Kidney epithelial cell (primary cell): ENCODE data around the gene CHST9. TPM values are rescaled to one million over a fixed set of nuclear protein-coding genes. Genes with fewer than 3 reads are reported as not detected.

Experiments used
- DNase-seq: peaks from one replicate; pipeline ENCODE4 v3.0.0-alpha.2; 2010; ENCODE audit warnings: low read depth
- H3K27me3 ChIP-seq: 2 replicates; pipeline ENCODE4 v1.6.0; 2011; ENCODE audit warnings: low read length; ENCODE audit not compliant: control insufficient read depth, insufficient read depth
- H3K36me3 ChIP-seq: 2 replicates; pipeline ENCODE4 v1.5.1; 2011; ENCODE audit warnings: low read length; ENCODE audit not compliant: control insufficient read depth, insufficient read depth
- H3K4me3 ChIP-seq: 2 replicates; pipeline ENCODE4 v1.5.1; 2011; ENCODE audit warnings: low read depth, mild to moderate bottlenecking, control low read depth, low read length
- total RNA-seq: library from RNA; depleted of rRNA; stranded (reverse); fragments of >200 nt; gene quantifications from 2 replicates; pipeline ENCODE4 v1.2.3, GENCODE V29; 2015
- TF ChIP-seq, protein P1 (sequence below): IDR thresholded peaks from 2 replicates; pipeline ENCODE4 v1.5.1; 2011; ENCODE audit warnings: mild to moderate bottlenecking, moderate library complexity, low read length, control low read depth, inconsistent platforms; ENCODE audit not compliant: insufficient read depth, poor library complexity, severe bottlenecking

CHST9 gene
- total RNA-seq, 1 donor from 2014 or later, result 0.08 TPM

DNA sequence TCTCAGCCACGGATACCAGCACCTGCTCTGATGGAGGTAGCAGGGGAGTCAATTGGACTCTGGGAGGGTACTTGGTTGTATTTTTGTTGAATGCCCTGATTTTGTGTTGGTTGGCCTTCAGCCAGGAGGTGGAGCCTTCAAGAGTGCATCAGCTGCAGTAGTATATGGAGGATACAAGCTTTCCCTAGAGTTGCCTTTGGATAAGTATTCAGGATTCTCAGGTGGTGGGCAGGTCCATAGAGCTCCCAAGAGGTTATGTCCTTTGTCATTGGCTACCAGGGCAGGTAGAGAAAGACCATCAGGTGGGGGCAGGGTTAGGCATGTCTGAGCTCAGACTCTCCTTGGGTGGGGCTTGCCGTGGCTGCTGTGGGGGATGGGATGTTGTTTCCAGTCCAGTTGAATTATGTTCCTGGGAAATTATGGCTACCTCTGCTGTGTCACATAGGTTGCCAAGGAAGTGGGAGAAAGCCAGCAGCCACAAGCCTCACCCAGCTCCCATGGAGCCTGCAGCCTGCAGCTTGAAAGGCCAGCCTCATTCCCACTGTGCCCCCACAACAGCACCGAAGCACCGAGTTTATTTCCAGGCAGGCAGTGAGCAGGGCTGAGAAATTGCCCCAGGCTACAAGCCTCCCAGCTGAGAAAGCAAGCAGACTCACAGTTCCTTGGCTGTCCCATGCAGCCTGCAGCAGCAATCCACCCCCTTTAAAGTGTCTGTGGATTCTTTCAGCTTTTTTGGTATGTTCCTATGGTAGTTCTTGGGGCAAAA lies 38.6 kb upstream of the CHST9 start:
- Histone ChIP-seq H3K36me3 (no peaks in the 10 kb centered on the region), H3K27me3 (no peaks in the 10 kb centered on the region), H3K4me3 (no peak overlapping the region)
- DNase-seq, result no peak
- TF ChIP-seq, protein P1, sequence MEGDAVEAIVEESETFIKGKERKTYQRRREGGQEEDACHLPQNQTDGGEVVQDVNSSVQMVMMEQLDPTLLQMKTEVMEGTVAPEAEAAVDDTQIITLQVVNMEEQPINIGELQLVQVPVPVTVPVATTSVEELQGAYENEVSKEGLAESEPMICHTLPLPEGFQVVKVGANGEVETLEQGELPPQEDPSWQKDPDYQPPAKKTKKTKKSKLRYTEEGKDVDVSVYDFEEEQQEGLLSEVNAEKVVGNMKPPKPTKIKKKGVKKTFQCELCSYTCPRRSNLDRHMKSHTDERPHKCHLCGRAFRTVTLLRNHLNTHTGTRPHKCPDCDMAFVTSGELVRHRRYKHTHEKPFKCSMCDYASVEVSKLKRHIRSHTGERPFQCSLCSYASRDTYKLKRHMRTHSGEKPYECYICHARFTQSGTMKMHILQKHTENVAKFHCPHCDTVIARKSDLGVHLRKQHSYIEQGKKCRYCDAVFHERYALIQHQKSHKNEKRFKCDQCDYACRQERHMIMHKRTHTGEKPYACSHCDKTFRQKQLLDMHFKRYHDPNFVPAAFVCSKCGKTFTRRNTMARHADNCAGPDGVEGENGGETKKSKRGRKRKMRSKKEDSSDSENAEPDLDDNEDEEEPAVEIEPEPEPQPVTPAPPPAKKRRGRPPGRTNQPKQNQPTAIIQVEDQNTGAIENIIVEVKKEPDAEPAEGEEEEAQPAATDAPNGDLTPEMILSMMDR, result no peak

DNA sequence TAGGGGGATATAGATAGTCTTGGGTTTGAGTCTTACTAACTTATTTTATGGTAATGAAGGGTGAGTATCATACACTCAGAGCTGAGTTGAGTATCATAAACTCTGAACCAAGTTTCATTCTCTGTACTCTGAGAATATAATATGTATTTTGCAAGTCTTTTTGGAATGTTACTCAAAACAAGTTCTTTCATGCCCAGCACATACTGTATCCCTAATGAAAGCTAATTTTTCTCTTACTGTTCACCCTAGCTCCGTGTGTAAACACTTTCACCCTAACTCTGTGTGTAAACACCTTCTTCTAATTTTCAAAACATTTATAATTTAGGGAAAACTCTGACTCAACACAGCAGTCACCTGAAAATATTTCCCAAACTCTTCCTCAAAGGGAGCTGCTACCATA lies 29.7 kb upstream of the CHST9 start:
- Histone ChIP-seq H3K36me3 (no peaks in the 10 kb centered on the region), H3K27me3 (no peaks in the 10 kb centered on the region), H3K4me3 (no peak overlapping the region)
- DNase-seq, result no peak
- TF ChIP-seq, protein P1, result no peak

DNA sequence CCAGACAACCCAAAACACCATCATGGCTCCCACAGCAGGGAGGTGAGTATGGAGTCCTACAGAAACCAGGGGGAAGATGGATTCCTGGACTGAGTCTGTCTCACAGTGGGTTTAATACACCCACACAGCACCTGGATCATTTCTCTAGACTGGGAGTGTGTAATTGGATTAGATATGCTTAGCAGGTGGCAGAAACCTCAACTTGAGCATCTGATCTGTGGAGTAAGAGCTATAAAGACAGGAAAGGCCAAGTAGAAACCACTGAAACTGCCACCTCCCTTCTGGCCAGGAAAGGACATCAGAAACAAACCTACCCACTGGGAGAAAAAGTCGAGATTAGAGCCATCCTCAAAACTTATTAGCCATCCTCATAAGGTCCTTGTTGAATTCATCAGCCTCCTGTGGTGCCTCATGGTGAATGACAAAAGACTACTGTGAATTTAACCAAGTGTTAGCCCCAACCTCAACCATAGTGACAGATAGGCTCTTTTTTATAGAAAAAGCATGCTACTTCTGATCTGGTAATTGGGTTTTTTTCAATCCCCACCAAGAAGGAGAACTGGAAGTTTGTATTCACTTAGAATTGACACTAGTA lies 28.1 kb upstream of the CHST9 start:
- DNase-seq, result no peak
- TF ChIP-seq, protein P1, result no peak
- Histone ChIP-seq H3K4me3 (no peak overlapping the region), H3K27me3 (no peaks in the 10 kb centered on the region), H3K36me3 (no peaks in the 10 kb centered on the region)

DNA sequence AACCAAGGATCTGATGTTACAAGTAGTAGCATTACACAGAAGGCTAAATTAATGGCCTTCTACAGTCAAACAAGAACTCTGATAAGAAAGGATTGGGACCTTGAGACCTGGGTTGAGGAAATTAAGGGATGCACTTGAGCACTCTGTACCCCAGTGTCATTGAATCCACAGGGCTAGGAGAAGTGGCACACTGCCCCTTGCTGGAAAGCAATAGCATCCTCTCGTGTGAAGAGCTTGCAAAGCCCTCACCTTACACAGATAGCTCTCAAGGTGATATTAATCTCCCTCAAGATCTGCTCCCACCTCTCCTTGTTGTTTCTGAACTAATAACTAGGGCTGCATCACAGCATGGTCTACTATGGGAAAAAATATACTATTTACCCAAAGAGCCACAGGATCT lies 26.5 kb upstream of the CHST9 start:
- TF ChIP-seq, protein P1, result no peak
- Histone ChIP-seq H3K36me3 (no peaks in the 10 kb centered on the region), H3K27me3 (no peaks in the 10 kb centered on the region), H3K4me3 (no peak overlapping the region)
- no peak for DNase-seq

DNA sequence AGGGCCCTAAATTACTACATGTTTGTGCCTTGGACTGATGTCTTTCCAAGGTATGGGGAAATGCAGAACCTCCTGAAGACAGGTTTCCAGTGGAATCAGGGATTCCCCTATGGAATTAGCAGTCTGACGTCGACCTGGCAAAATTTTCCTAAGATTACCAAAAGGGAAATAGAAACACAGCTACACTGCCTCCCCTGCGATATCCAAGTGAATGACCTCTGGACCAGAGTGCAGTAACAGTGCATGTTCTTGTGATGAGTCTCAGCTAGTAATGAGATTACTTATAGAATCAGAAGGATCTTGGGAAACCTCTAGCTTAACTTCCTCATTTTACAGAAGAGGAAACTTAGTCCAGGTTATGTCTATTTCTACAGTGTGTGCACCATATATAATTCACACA lies 21.3 kb upstream of the CHST9 start:
- no peak for DNase-seq
- Histone ChIP-seq H3K36me3 (no peaks in the 10 kb centered on the region), H3K4me3 (no peak overlapping the region), H3K27me3 (no peaks in the 10 kb centered on the region)
- TF ChIP-seq, protein P1, result no peak
